Measurements from ENCODE around the gene DDX27. TPM values are rescaled to one million over a fixed set of nuclear protein-coding genes. Genes with fewer than 3 reads are reported as not detected.

Gene DDX27
- total and polyA plus RNA-seq, 2 of the 13 experiments (the other 11 are each of a cell fraction or from before 2014, with no cell fraction given) = 42.6 to 72.8 TPM

DNA sequence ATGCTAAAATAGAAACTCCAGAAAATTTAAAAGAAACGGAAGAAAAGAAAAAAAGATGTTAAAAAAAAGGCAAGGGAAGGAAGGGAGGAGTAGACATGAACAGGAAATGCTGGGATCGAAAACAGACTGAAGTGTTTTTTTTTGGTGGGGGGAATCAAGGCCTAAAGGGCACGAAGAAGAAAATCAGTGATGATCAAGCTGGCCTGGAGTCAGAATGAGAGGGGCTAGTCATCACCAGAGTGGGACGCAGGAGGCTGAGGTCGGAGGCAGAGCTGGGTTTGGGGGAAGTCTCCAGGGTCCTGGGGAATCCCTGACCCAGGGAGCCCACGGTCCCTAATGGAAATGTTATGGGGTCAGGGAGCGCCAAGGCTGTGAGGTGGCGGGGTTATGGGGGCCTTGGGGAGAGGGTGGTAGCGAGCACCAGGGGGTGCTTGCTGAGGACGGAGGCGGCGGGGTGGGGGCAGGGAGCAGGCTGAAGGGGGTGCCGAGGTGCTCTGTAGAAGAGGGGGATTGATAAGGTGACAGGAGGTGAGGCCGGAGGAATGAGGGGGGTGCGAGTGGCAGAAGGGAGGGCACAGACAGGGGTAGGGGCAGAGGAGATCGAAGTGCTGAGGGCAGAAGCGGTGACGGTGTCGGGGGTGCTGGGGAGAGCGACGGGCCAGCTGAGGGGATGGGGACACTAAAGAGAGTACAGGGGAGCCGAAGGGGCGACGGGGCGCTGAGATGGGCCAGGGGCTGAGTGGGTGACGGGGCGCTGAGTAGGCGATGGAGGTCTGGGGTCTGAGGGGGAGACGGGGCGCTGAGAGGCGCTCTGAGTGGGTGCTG is 58.0 kb downstream of the DDX27 start (continued):
- TF ChIP-seq ZFP36 (IDR thresholded peaks at IDR 0.05; ENCODE audit: borderline replicate concordance, low read depth, low read length, partially characterized antibody) (no peak), KDM5A (IDR thresholded peaks at IDR 0.05; ENCODE audit: borderline replicate concordance, low read length) (peak; percentile 60; the same call in 1 of the 2 replicates), ZNF713 (CRISPR knock-in tag; IDR thresholded peaks at IDR 0.05) (no peak), ZNF253 (CRISPR knock-in tag; IDR thresholded peaks at IDR 0.05; ENCODE audit: borderline replicate concordance) (0 out of 2 replicates have a peak, but pooled peaks have one; percentile 4), ZNF772 (CRISPR knock-in tag; IDR thresholded peaks at IDR 0.05) (peak; percentile 61; the same call in 1 of the 2 replicates), ZNF724P (CRISPR knock-in tag; IDR thresholded peaks at IDR 0.05; ENCODE audit: borderline replicate concordance) (no peak), ZNF264 (CRISPR knock-in tag; IDR thresholded peaks at IDR 0.05) (no peak), ZNF34 (CRISPR knock-in tag; IDR thresholded peaks at IDR 0.05; ENCODE audit: borderline replicate concordance) (no peak), ZNF83 (CRISPR knock-in tag; IDR thresholded peaks at IDR 0.05; ENCODE audit: borderline replicate concordance) (peak; percentile 0; the same call in 1 of the 2 replicates), HNRNPL (IDR thresholded peaks at IDR 0.05; ENCODE audit: low read depth, low read length) (peak; percentile 59; the same call in 1 of the 2 replicates), ZNF572 (CRISPR knock-in tag; IDR thresholded peaks at IDR 0.05) (no peak), BORCS8-MEF2B (CRISPR knock-in tag; IDR thresholded peaks at IDR 0.05) (0 out of 2 replicates have a peak, but pooled peaks have one; percentile 6), THAP11 (CRISPR knock-in tag; IDR thresholded peaks at IDR 0.05) (no peak), SMAD1 (CRISPR knock-in tag; IDR thresholded peaks at IDR 0.05; ENCODE audit: borderline replicate concordance, low read depth) (0 out of 2 replicates have a peak, but pooled peaks have one; percentile 14), ZFYVE20 (CRISPR knock-in tag; IDR thresholded peaks at IDR 0.05; ENCODE audit: borderline replicate concordance, low read depth) (0 out of 2 replicates have a peak, but pooled peaks have one; percentile 58), REXO4 (CRISPR knock-in tag; IDR thresholded peaks at IDR 0.05; ENCODE audit: borderline replicate concordance) (no peak), EED (CRISPR knock-in tag; IDR thresholded peaks at IDR 0.05) (peak; percentile 88; the same call in 1 of the 2 replicates)
- TF ChIP-seq, protein P1, sequence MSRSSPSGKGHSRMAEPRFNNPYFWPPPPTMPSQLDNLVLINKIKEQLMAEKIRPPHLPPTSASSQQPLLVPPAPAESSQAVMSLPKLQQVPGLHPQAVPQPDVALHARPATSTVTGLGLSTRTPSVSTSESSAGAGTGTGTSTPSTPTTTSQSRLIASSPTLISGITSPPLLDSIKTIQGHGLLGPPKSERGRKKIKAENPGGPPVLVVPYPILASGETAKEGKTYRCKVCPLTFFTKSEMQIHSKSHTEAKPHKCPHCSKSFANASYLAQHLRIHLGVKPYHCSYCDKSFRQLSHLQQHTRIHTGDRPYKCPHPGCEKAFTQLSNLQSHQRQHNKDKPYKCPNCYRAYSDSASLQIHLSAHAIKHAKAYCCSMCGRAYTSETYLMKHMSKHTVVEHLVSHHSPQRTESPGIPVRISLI (CRISPR knock-in tag; IDR thresholded peaks at IDR 0.05; ENCODE audit: borderline replicate concordance) = peak; percentile 38
- TF ChIP-seq, protein P2, sequence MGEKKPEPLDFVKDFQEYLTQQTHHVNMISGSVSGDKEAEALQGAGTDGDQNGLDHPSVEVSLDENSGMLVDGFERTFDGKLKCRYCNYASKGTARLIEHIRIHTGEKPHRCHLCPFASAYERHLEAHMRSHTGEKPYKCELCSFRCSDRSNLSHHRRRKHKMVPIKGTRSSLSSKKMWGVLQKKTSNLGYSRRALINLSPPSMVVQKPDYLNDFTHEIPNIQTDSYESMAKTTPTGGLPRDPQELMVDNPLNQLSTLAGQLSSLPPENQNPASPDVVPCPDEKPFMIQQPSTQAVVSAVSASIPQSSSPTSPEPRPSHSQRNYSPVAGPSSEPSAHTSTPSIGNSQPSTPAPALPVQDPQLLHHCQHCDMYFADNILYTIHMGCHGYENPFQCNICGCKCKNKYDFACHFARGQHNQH (CRISPR knock-in tag; IDR thresholded peaks at IDR 0.05) = no peak
- TF ChIP-seq, protein P3, sequence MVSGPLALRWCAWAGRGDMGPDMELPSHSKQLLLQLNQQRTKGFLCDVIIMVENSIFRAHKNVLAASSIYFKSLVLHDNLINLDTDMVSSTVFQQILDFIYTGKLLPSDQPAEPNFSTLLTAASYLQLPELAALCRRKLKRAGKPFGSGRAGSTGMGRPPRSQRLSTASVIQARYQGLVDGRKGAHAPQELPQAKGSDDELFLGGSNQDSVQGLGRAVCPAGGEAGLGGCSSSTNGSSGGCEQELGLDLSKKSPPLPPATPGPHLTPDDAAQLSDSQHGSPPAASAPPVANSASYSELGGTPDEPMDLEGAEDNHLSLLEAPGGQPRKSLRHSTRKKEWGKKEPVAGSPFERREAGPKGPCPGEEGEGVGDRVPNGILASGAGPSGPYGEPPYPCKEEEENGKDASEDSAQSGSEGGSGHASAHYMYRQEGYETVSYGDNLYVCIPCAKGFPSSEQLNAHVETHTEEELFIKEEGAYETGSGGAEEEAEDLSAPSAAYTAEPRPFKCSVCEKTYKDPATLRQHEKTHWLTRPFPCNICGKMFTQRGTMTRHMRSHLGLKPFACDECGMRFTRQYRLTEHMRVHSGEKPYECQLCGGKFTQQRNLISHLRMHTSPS (CRISPR knock-in tag; IDR thresholded peaks at IDR 0.05; ENCODE audit: low read depth) = peak; percentile 68; the same call in 1 of the 2 replicates
- TF ChIP-seq, protein P4, sequence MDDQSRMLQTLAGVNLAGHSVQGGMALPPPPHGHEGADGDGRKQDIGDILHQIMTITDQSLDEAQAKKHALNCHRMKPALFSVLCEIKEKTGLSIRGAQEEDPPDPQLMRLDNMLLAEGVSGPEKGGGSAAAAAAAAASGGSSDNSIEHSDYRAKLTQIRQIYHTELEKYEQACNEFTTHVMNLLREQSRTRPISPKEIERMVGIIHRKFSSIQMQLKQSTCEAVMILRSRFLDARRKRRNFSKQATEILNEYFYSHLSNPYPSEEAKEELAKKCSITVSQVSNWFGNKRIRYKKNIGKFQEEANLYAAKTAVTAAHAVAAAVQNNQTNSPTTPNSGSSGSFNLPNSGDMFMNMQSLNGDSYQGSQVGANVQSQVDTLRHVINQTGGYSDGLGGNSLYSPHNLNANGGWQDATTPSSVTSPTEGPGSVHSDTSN (CRISPR knock-in tag; IDR thresholded peaks at IDR 0.05; ENCODE audit: borderline replicate concordance) = no peak
